A549 (cell line): ENCODE results near the gene SLC22A7.

Experiments used
- KDM5A ChIP-seq: fragments of 200-600 bp; sonication (generic); IDR thresholded peaks from 2 replicates; pipeline ENCODE4 v1.6.1; 2016; ENCODE audit warnings: antibody characterized with exemption, mild to moderate bottlenecking
- MAZ ChIP-seq: fragments of 150-350 bp; IDR thresholded peaks from 2 replicates; pipeline ENCODE4 v1.6.1; 2014; ENCODE audit warnings: antibody characterized with exemption, low read depth, low read length, borderline replicate concordance
- POLR2AphosphoS2 ChIP-seq: conservative IDR thresholded peaks from 2 replicates; pipeline ENCODE4 v1.6.1; 2012; ENCODE audit warnings: low read length, improper control_type of control experiment, inconsistent platforms
- TF ChIP-seq, protein P1 (sequence below): fragments of >200 bp; sonication (Bioruptor Twin); formaldehyde crosslinking; IDR thresholded peaks from 3 replicates; pipeline ENCODE4 v1.5.1; 2016
- TF ChIP-seq, protein P2 (sequence below): IDR thresholded peaks from 2 replicates; pipeline ENCODE4 v1.6.1; 2012
- TF ChIP-seq, protein P3 (sequence below): fragments of 450-650 bp; IDR thresholded peaks from 2 replicates; pipeline ENCODE4 v1.6.1; 2014; ENCODE audit warnings: antibody characterized with exemption

DNA sequence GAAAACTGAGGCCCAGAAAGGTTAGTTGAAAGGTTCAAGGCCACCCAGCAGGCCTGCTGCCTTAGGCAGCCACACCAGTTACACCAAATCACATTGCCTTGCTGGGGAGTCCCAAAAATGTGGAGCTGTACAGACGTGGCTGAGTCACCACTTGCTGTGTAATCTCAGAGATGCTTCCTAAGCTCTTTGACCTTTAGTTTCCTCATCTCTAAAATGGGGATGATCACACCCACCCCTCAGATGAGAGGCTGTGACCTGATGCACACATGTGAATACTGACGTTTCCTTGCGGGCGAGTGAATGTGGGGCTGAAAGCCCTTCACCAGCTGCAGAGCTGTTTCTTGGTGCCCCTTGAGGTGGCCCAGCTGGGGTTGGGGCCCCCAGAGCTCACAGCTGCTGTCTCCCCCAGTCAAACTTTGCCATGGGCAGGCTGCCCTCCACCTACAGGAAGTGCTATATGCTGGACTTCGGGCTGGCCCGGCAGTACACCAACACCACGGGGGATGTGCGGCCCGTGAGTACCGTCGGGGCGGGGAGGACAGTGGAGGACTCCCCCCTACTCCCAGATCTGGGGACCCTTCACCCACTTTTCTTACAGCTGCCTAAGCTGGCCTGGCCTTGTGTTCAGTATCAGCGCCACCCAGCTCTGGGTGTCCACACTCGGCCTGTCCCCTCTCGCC lies 43.8 kb upstream of the SLC22A7 start:
- no peak for TF ChIP-seq KDM5A
- TF ChIP-seq POLR2AphosphoS2 = no peak
- TF ChIP-seq, protein P1, sequence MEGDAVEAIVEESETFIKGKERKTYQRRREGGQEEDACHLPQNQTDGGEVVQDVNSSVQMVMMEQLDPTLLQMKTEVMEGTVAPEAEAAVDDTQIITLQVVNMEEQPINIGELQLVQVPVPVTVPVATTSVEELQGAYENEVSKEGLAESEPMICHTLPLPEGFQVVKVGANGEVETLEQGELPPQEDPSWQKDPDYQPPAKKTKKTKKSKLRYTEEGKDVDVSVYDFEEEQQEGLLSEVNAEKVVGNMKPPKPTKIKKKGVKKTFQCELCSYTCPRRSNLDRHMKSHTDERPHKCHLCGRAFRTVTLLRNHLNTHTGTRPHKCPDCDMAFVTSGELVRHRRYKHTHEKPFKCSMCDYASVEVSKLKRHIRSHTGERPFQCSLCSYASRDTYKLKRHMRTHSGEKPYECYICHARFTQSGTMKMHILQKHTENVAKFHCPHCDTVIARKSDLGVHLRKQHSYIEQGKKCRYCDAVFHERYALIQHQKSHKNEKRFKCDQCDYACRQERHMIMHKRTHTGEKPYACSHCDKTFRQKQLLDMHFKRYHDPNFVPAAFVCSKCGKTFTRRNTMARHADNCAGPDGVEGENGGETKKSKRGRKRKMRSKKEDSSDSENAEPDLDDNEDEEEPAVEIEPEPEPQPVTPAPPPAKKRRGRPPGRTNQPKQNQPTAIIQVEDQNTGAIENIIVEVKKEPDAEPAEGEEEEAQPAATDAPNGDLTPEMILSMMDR = no peak
- TF ChIP-seq, protein P2, sequence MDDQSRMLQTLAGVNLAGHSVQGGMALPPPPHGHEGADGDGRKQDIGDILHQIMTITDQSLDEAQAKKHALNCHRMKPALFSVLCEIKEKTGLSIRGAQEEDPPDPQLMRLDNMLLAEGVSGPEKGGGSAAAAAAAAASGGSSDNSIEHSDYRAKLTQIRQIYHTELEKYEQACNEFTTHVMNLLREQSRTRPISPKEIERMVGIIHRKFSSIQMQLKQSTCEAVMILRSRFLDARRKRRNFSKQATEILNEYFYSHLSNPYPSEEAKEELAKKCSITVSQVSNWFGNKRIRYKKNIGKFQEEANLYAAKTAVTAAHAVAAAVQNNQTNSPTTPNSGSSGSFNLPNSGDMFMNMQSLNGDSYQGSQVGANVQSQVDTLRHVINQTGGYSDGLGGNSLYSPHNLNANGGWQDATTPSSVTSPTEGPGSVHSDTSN = no peak
- TF ChIP-seq, protein P3, sequence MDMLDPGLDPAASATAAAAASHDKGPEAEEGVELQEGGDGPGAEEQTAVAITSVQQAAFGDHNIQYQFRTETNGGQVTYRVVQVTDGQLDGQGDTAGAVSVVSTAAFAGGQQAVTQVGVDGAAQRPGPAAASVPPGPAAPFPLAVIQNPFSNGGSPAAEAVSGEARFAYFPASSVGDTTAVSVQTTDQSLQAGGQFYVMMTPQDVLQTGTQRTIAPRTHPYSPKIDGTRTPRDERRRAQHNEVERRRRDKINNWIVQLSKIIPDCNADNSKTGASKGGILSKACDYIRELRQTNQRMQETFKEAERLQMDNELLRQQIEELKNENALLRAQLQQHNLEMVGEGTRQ = no peak
- TF ChIP-seq MAZ = no peak
